H1 (cell line): ENCODE results near the gene PTPN7. TPM values are rescaled to one million over a fixed set of nuclear protein-coding genes. Genes with fewer than 3 reads are reported as not detected.
"Not testable (repeated sequence)": the region's sequence is repeated elsewhere in the genome, so short reads cannot be mapped to it uniquely, and the experiment has no call there.

Experiments used
- CTCF ChIA-PET: fragments of 300-600 bp; sonication (Branson Sonifier 250); formaldehyde crosslinking; loops from one replicate; lab custom pipeline; 2021; ENCODE audit not compliant: partially characterized antibody; lab: Charles Lee
- POLR2A ChIA-PET: fragments of 300-600 bp; sonication (Branson Sonifier 250); formaldehyde crosslinking; loops from one replicate; lab custom pipeline; 2021; ENCODE audit warnings: inconsistent platforms; ENCODE audit not compliant: partially characterized antibody; lab: Charles Lee
- DNase-seq, 2 experiments: peaks; one replicate each; pipeline versions ENCODE4 v3.0.0 to v3.0.0-alpha.2; 2010 to 2022; ENCODE audit warnings: low spot score in 2 of 2, low read depth in 1 of 2, mixed read lengths in 1 of 2
- FAIRE-seq: peaks from 2 replicates; lab custom pipeline; 2011; peaks lifted over from hg19 to GRCh38; lab: Jason Lieb, UNC
- H2AFZ ChIP-seq: 2 replicates; pipeline ENCODE4 v1.8.1; 2012; ENCODE audit warnings: low read length, inconsistent platforms
- H2AK5ac ChIP-seq: 2 replicates; pipeline ENCODE4 v1.6.1; 2013; ENCODE audit warnings: low read depth, low read length
- H2BK120ac ChIP-seq: replicated peaks from 2 replicates; pipeline ENCODE3; 2013; ENCODE audit warnings: low read depth, low read length, inconsistent platforms
- H2BK12ac ChIP-seq: 2 replicates; pipeline ENCODE4 v1.6.1; 2013; ENCODE audit warnings: low read depth, low read length
- H2BK15ac ChIP-seq: 2 replicates; pipeline ENCODE4 v1.6.1; 2013; ENCODE audit warnings: low read length
- H2BK20ac ChIP-seq: 2 replicates; pipeline ENCODE4 v1.6.1; 2013; ENCODE audit warnings: low read length
- H2BK5ac ChIP-seq: 2 replicates; pipeline ENCODE4 v1.6.1; 2013; ENCODE audit warnings: low read depth, low read length
- H3K14ac ChIP-seq: 2 replicates; pipeline ENCODE4 v1.6.1; 2013; ENCODE audit warnings: inconsistent platforms; ENCODE audit not compliant: insufficient read length
- H3K18ac ChIP-seq: 2 replicates; pipeline ENCODE4 v1.6.1; 2013; ENCODE audit warnings: low read length; ENCODE audit errors: extremely low read depth
- H3K23ac ChIP-seq: 2 replicates; pipeline ENCODE4 v1.6.1; 2013; ENCODE audit warnings: inconsistent platforms; ENCODE audit not compliant: insufficient read length
- H3K23me2 ChIP-seq: 2 replicates; pipeline ENCODE4 v1.6.1; 2013; ENCODE audit warnings: low read depth, low read length
- H3K27ac ChIP-seq: 2 replicates; pipeline ENCODE4 v1.6.1; 2011; ENCODE audit warnings: low read depth, low read length, inconsistent platforms
- H3K27me3 ChIP-seq, 4 experiments: replicated peaks in 1 of 4; 1 replicate in 1 of 4; 2 replicates in 3 of 4; pipeline versions ENCODE4 v1.6.1 to v1.8.1; 2011 to 2013; ENCODE audit warnings: low read length in 3 of 4, mild to moderate bottlenecking in 3 of 4, inconsistent platforms in 2 of 4, mixed read lengths in 2 of 4, moderate library complexity in 1 of 4; ENCODE audit not compliant: control insufficient read depth in 3 of 4, insufficient read depth in 3 of 4; ENCODE audit errors: extremely low read depth in 1 of 4
- H3K36me3 ChIP-seq, 4 experiments: 2 replicates each; pipeline versions ENCODE4 v1.6.1 to v1.8.1; 2011 to 2013; ENCODE audit warnings: mild to moderate bottlenecking in 4 of 4, low read length in 3 of 4, moderate library complexity in 2 of 4, control low read depth in 1 of 4, inconsistent platforms in 1 of 4; ENCODE audit not compliant: insufficient read depth in 4 of 4, control insufficient read depth in 2 of 4
- H3K4ac ChIP-seq: replicated peaks from 2 replicates; pipeline ENCODE3; 2013; ENCODE audit warnings: low read length, low read depth, mixed read lengths, inconsistent platforms; ENCODE audit not compliant: insufficient read length
- H3K4me1 ChIP-seq, 4 experiments: replicated peaks in 1 of 4; 1 replicate in 1 of 4; 2 replicates in 3 of 4; pipeline versions ENCODE4 v1.6.1 to v1.8.1; 2011 to 2013; ENCODE audit warnings: low read length in 3 of 4, inconsistent platforms in 2 of 4, mixed read lengths in 1 of 4; ENCODE audit not compliant: insufficient read depth in 4 of 4, control insufficient read depth in 3 of 4
- H3K4me2 ChIP-seq, 2 experiments: 2 replicates each; pipeline versions ENCODE4 v1.6.1 to v1.8.1; 2011 to 2013; ENCODE audit warnings: low read depth in 2 of 2, low read length in 2 of 2, control low read depth in 1 of 2, inconsistent platforms in 1 of 2, mild to moderate bottlenecking in 1 of 2; ENCODE audit not compliant: insufficient read depth in 1 of 2
- H3K4me3 ChIP-seq, 4 experiments: fragments of 200-600, 300-600 bp in 1 of 4; sonication (generic), shearing (Covaris generic), sonication (Bioruptor Twin) in 1 of 4; 2 replicates each; pipeline versions ENCODE4 v1.5.1 to v1.8.1; 2011 to 2016; ENCODE audit warnings: low read length in 4 of 4, low read depth in 3 of 4, control low read depth in 2 of 4, inconsistent platforms in 2 of 4, mild to moderate bottlenecking in 2 of 4, mixed read lengths in 1 of 4, moderate library complexity in 1 of 4; ENCODE audit not compliant: insufficient read depth in 2 of 4; ENCODE audit errors: extremely low read depth in 1 of 4
- H3K56ac ChIP-seq: replicated peaks from 2 replicates; pipeline ENCODE3; 2013; ENCODE audit warnings: low read depth, mild to moderate bottlenecking, mixed read lengths, low read length, inconsistent platforms; ENCODE audit not compliant: insufficient read length
- H3K79me1 ChIP-seq: 2 replicates; pipeline ENCODE4 v1.6.1; 2013; ENCODE audit warnings: low read depth, low read length, control low read depth
- H3K79me2 ChIP-seq, 2 experiments: 2 replicates each; pipeline versions ENCODE4 v1.6.1 to v1.8.1; 2012 to 2013; ENCODE audit warnings: low read length in 2 of 2, mild to moderate bottlenecking in 2 of 2, inconsistent platforms in 1 of 2; ENCODE audit not compliant: insufficient read depth in 2 of 2, control insufficient read depth in 1 of 2
- H3K9ac ChIP-seq, 4 experiments: replicated peaks in 1 of 4; 1 replicate in 1 of 4; 2 replicates in 3 of 4; pipeline versions ENCODE4 v1.6.1 to v1.8.1; 2011 to 2013; ENCODE audit warnings: low read depth in 3 of 4, low read length in 3 of 4, control low read depth in 2 of 4, mild to moderate bottlenecking in 2 of 4, moderate library complexity in 2 of 4, inconsistent platforms in 1 of 4; ENCODE audit errors: extremely low read depth in 1 of 4
- H3K9me3 ChIP-seq, 2 experiments: 2 replicates each; pipeline versions ENCODE4 v1.6.1 to v1.8.1; 2012 to 2013; ENCODE audit warnings: mild to moderate bottlenecking in 2 of 2, moderate library complexity in 2 of 2, control low read depth in 1 of 2, inconsistent platforms in 1 of 2, low read depth in 1 of 2, low read length in 1 of 2, mixed read lengths in 1 of 2; ENCODE audit not compliant: insufficient read depth in 2 of 2
- H4K20me1 ChIP-seq, 2 experiments: replicated peaks in 1 of 2; 2 replicates each; pipeline versions ENCODE3 to v1.8.1; 2011 to 2013; ENCODE audit warnings: inconsistent platforms in 2 of 2, low read length in 2 of 2, mild to moderate bottlenecking in 1 of 2; ENCODE audit not compliant: insufficient read depth in 2 of 2, control insufficient read depth in 1 of 2
- H4K5ac ChIP-seq: 2 replicates; pipeline ENCODE4 v1.6.1; 2013; ENCODE audit warnings: low read length, low read depth, mixed read lengths, inconsistent platforms; ENCODE audit not compliant: insufficient read length
- H4K8ac ChIP-seq: 2 replicates; pipeline ENCODE4 v1.8.0; 2013; ENCODE audit warnings: mild to moderate bottlenecking, moderate library complexity, low read length, inconsistent platforms; ENCODE audit not compliant: insufficient read depth; ENCODE audit errors: extremely low read depth
- H4K91ac ChIP-seq: replicated peaks from 2 replicates; pipeline ENCODE3; 2013; ENCODE audit warnings: low read length, mixed read lengths, inconsistent platforms; ENCODE audit not compliant: insufficient read length
- BCL11A ChIP-seq, 2 experiments: IDR thresholded peaks; one replicate each; pipeline ENCODE4 v1.6.1; 2011; ENCODE audit warnings: low read depth in 2 of 2, low read length in 2 of 2, mild to moderate bottlenecking in 2 of 2
- CTBP2 ChIP-seq: IDR thresholded peaks from 2 replicates; pipeline ENCODE4 v1.7.0; 2011; ENCODE audit warnings: borderline replicate concordance, mild to moderate bottlenecking, moderate library complexity, mixed read lengths, low read length; ENCODE audit not compliant: insufficient read depth, insufficient read length
- RXRA ChIP-seq: IDR thresholded peaks from 2 replicates; pipeline ENCODE4 v1.6.1; 2011; ENCODE audit warnings: low read depth, mild to moderate bottlenecking, low read length, moderate library complexity; ENCODE audit not compliant: insufficient read depth
- SP2 ChIP-seq: IDR thresholded peaks from 2 replicates; pipeline ENCODE4 v1.6.1; 2012; ENCODE audit warnings: mild to moderate bottlenecking, low read length, inconsistent platforms
- WGBS, 2 experiments: shearing (Covaris generic) in 1 of 2; methylation state at CpG; one replicate each; pipeline versions ENCODE4 v1.1.6 to v1.1.7; 2013 to 2015; ENCODE audit warnings: low lambda C conversion rate in 2 of 2, mixed read lengths in 2 of 2, inconsistent platforms in 1 of 2, low coverage in 1 of 2, missing lambda C conversion rate in 1 of 2; ENCODE audit not compliant: insufficient replicate concordance in 2 of 2, insufficient coverage in 1 of 2, insufficient read length in 1 of 2; ENCODE audit errors: extremely low coverage in 1 of 2, missing lambda C conversion rate in 1 of 2; 5-methylcytosine and 5-hydroxymethylcytosine counted together
- polyA plus RNA-seq, 7 experiments: library from polyadenylated mRNA; depleted of rRNA in 3 of 7; stranded (reverse) in 5 of 7; unstranded in 2 of 7; fragments of >200 nt in 5 of 7; fragments of 200-250 nt in 2 of 7; gene quantifications; 1 replicate in 5 of 7; 2 replicates in 1 of 7; 4 replicates in 1 of 7; pipeline versions ENCODE4 v1.2.1 to v1.2.3, GENCODE V29; 2011 to 2013; ENCODE audit warnings: missing spikeins in 2 of 7, mixed read lengths in 2 of 7
- total RNA-seq: library from RNA; stranded (reverse); fragmentation: NEBNext Ultra II Directional; extraction: Animal tissue kit (Norgen Biotek cat#: 25700); gene quantifications from 2 replicates; pipeline ENCODE4 v1.2.1, GENCODE V29; 2021

The PTPN7 gene
- total and polyA plus RNA-seq, 2 of the 8 experiments (the other 6 are each of a cell fraction or from before 2014, with no cell fraction given) = 0.20 TPM; not detected in 1

DNA sequence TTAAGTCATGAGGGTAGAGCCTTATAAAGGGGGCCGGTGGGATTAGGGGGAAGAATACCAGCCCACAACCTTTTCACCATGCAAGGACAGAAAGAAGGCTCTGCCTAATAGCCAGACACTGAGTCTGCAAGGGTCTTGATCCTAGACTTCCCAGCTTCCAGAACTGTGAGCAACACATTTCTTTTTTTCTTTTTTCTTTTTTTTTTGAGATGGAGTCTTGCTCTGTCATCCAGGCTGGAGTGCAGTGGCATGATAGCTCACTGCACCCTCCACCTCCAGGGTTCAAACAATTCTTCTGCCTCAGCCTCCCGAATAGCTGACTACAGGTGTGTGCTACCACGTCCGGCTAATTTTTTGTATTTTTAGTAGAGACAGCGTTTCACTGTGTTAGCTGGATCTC, 14.1 kb downstream of the PTPN7 start (continued):
- TF ChIP-seq SP2 = no peak
- no peak for TF ChIP-seq BCL11A (IDR thresholded peaks at IDR 0.05; ENCODE audit: low read depth in 2 of 2, low read length in 2 of 2)
- no peak for TF ChIP-seq CTBP2
- no peak for TF ChIP-seq RXRA

DNA sequence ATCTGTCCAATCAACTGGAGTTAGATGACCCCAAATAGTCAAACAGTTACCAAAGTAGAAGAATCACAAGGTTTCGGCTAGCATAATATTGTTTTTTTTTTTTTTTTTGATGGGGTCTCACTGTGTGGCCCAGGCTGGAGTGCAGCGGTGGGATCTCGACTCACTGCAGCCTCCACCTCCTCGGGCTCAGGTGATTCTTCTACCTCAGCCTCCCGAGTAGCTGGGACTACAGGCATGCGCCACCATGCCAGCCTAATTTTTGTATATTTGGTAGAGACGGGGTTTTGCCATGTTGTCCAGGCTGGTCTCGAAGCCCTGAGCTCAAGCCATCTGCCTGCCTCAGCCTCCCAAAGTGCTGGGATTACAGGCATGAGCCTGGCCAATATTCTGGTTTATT, 14.7 kb downstream of the PTPN7 start:
- H3K18ac ChIP-seq, H4K91ac ChIP-seq, H2BK12ac ChIP-seq, H4K5ac ChIP-seq, H4K8ac ChIP-seq, H3K9ac ChIP-seq, H2BK5ac ChIP-seq, H3K23ac ChIP-seq, H2BK15ac ChIP-seq, H3K14ac ChIP-seq, FAIRE-seq, H3K56ac ChIP-seq, H2AFZ ChIP-seq, DNase-seq, H2AK5ac ChIP-seq, H3K79me1 ChIP-seq, H3K27me3 ChIP-seq, H3K36me3 ChIP-seq, H3K27ac ChIP-seq, H2BK120ac ChIP-seq, H3K9me3 ChIP-seq, H2BK20ac ChIP-seq, H3K4ac ChIP-seq, H3K4me3 ChIP-seq: not testable (repeated sequence)
- 86% methylated on average over 6 of the region's 8 CpGs; no CpG with 5 or more reads in 1 of the 2 experiments for WGBS, 2 experiments
- H3K79me2 ChIP-seq = peaks cover 3 to 26% of the 10 kb centered on the region in 2 experiments; a peak in 3 of 4 replicates
- peaks cover 3 to 13% (median 9%) of the 10 kb centered on the region in 4 experiments; a peak in 6 of 7 replicates for H3K4me1 ChIP-seq
- POLR2A ChIA-PET = interaction anchor here (1.3 to 1.6 kb wide), 2 partner anchors 10 to 14 kb away, joined by 3 to 4 read pairs; no protein-coding TSS in a partner anchor
- H3K23me2 ChIP-seq = peaks cover 13% of the 10 kb centered on the region
- H3K4me2 ChIP-seq = peak overlapping the region in 1 of 2 experiments; percentile 92; a peak in 1 of 4 replicates
- CTCF ChIA-PET = interaction anchor here (0.9 to 6.1 kb wide), 4 partner anchors 10 to 44 kb away, joined by 3 to 50 read pairs (median 4); no protein-coding TSS in a partner anchor
- peaks cover 2 to 11% of the 10 kb centered on the region in 2 experiments for H4K20me1 ChIP-seq
